ENCODE data around the gene ARL6IP4. TPM values are rescaled to one million over a fixed set of nuclear protein-coding genes. Genes with fewer than 3 reads are reported as not detected.

ARL6IP4 gene
- total RNA-seq, 1 donor from 2014 or later, result 160 TPM

DNA sequence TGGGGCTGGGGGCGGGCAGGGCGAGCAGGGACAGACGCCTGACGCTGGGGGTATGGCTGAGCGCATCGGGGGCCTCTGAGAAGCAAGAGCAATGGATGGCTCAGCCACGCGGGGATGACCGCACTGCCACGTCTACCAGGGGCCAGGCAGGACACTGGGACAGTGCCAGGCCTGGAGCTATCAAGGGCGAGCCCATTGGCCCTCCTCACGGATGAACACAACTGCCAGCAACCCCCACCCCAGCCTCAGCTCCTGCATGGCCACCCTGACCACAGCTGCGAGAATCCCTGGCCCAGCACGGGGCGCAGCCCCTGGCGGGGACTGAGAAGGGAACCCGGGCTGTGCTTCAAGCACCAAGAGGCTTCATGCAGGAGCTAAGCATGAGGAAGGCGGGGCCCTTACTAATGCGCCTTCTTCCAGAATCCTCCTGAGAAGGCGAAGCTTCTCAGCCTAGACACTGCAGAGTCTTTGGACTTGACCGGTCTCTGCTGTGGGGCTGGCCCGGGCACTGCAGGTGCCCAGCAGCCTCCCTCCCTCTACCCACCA, 9.5 kb downstream of the ARL6IP4 start:
- DNase-seq (ENCODE audit: low read depth in 2 of 2), result no peak

DNA sequence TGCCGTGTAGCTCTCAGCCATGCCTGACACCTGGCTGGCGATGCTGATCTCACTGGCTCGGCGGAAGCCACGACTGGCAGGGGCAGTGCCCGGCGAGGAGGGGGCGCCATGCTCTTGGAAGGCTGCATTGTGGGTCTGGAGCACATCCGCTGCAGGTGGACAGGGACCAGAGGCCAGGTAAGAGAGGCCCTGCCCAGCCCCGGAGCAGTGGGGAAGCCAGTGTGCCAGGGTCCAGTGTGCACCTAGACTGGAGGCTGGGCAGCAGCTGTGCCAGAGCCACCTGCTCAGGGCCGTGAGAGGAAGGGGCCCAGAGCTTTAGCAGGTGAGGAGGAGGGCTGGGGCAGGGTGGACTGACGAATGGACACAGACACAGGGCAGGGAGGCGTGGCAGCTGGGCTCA, 10.1 kb downstream of the ARL6IP4 start:
- no peak for DNase-seq (ENCODE audit: low read depth in 2 of 2)

DNA sequence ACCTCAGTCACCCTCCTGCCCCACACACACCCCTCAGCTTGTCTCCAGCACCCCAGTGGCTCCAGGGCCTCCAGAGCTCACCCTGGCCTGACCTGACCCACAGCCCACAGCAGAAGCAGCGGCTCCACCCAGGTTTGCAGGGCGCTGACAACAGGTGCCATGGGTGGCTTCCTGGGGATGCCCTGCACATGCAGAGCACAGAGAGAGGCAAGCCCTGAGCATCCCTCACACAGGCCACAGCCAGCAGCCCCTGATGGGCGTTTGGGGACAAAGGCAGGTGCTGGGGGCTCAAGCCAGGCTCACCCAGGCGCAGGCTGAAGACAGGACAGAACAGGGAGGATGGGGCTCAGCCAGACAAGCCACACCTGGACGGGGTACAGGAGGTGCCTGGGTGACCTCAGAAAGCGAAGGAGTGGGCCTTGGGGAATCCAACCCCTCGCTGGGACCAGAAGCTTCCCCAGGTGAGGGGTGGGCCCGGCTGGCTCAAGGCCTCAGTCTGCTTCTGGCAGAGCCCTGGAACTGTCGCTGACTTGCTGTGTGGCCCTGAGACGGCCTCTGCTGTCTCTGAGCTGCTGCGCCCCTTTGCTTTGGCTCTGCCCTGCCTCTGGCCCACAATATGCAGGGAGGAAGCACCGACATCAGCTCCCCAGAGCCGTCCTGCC, 10.6 kb downstream of the ARL6IP4 start:
- no peak for DNase-seq (ENCODE audit: low read depth in 2 of 2)

DNA sequence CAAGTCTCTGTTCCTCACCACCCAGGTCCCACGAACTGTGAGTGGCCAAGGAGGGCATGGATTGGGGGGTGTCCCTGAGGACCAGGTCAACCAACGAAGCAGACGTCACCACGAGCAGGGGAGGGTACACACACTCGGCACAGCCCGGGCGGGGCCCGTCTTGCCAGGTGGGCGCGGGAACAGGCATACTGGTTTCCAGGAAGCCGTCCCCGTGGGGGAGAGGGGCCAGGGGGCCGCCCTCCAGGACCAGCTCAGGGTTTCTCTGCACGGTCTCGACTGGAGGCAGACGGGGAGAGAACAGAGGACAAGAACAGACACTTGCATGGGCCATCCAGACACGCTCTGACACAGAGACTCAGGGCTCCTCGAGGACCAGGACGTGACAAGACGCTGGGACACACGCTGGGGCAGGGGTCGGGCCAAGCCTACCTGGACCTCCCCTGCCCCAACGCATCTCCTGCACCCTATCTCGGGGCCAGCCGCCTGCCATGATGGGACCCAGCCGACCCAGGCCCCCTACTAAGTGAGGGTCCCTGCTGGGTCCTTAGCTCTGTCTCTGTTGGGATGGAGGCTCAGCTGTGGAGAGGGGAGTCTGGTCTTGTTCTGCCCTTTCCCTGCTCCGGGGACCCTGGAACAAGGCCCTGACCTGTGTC, 11.3 kb downstream of the ARL6IP4 start:
- DNase-seq (ENCODE audit: low read depth in 2 of 2), result no peak

DNA sequence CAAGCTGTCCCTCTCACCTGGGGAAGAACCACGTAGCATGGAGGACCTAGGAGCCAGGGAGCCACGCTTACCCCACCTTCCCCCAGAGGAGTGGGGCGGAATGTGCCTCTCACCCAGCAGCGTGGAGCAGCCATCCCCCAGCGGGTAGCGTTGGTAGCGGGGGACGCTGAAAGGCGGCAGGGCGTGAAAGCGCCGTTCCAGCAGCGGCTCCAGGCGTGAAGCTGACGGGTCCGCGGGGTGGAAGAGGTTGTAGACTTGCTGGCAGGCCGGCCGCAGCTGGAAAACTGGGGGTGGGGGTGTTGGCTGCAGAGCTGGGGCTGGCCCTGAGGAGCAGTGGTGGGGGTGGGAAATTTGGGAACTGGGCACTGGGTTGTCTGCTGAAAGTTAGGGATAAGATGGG, 11.9 kb downstream of the ARL6IP4 start:
- no peak for DNase-seq (ENCODE audit: low read depth in 2 of 2)

DNA sequence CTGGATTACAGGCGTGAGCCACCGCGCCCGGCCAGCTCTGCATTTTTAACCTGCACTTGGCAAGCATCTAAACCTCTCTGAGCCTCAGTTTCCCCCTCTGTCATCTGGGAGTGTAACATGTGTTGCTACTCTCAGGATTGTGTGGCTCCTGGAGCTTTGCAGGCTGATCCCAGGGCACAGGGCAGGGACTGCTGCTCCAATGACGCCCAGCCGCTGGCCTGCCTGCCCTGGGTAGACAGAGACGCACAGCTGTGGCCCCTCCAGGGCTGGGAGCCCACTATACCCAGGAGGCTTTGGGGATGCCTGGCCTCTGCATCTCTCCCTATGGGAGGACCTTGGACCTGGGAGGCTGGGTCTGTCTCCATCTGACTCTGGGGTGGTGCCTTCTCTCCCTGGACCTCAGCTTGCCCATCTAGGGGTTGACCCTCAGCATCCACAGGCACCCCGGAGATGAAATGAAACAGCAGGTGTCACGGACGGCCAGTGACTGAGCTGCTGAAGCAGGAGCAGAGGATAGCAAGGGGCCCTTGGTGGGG, 13.7 kb downstream of the ARL6IP4 start:
- no peak for DNase-seq (ENCODE audit: low read depth in 2 of 2)

DNA sequence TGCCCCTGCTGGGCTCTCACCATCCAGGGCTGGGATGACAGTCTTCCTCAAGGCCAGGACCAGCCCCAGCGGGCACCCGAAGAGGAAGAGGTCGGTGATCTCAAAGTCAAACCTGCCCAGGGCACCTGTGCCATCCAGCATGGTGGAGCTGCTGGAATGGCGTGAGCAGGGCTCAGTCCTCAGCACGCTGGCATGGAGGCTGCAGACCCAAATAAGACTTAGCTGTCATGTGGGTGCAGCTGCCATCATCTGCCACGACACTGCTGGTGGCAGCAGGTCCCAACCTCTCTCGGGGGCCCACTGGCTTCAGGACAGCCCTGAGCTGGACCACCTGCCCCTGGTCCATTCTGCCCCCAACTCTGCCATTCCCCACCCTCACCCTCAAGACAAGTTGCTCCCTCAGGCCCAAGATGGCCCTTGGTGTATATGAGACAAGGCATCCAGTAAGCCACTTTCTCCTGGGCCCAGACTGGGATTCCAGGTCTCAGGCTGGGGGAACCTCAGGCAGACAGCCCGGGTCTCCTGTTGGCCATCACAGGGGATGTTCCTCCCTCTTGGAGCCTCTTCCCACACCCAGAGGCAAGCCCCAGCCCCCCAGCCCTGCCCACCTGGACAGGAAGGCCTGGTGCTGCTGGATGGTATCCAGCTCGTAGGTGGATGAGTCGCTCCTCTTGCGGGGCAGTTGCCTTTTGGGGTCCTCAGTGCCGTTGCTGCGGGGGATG, 14.5 kb downstream of the ARL6IP4 start:
- DNase-seq (ENCODE audit: low read depth in 2 of 2), result no peak

DNA sequence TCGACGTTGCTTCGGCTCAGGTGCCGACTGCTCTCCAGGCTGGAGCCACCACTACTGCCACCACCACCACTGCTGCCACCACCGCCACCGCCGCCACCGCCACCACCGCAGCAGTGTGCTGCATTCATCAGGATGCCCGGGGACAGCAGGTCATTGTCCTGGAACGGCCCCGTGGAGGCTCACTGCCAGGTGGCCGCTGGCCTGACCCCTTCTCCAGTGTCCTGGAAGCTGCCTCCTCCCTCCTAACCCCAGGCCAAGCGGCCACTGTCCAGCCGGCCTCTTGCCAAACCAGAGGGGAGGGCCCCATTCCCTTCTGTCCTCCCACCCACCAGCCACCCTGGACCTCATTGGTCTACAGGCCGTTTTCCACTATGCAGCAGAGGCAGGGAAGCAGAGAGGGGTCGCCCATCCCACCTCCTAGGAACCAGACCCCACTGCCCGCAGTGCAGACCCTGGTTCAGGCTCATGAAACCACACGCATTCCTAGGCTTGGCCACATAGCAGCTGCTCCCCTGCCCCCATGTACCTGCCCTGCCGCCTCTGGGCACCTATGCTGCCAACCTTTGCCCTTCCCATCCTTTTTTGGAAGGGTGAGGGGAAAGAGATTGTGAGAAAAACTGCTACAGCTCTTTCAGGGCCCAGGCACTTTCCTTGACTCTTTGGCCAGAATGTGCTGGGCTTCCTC, 15.2 kb downstream of the ARL6IP4 start:
- DNase-seq (ENCODE audit: low read depth in 2 of 2), result peak in 1 of 2 donors; percentile 46

DNA sequence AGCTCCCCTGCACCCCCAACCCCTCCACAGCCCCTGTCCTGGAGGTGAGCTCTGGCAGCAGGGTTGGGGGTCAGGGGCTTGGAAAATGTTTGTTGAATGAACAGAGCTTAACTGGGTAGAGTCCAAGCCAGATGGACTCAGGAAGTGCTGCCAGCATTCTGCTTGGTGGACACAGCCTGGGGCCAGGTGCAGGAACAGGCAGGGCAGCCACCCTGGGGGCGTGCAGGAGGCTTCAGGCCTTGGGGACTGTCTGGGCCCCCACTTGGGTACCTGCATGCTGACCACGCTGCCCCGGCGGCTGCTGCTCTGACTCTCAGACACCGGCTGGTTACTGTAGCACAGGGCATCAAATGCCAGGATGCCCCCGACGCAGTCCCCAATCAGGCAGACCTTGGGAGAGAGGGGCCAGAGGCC, 15.7 kb downstream of the ARL6IP4 start:
- peak in 1 of 2 donors; percentile 17 for DNase-seq (ENCODE audit: low read depth in 2 of 2)

DNA sequence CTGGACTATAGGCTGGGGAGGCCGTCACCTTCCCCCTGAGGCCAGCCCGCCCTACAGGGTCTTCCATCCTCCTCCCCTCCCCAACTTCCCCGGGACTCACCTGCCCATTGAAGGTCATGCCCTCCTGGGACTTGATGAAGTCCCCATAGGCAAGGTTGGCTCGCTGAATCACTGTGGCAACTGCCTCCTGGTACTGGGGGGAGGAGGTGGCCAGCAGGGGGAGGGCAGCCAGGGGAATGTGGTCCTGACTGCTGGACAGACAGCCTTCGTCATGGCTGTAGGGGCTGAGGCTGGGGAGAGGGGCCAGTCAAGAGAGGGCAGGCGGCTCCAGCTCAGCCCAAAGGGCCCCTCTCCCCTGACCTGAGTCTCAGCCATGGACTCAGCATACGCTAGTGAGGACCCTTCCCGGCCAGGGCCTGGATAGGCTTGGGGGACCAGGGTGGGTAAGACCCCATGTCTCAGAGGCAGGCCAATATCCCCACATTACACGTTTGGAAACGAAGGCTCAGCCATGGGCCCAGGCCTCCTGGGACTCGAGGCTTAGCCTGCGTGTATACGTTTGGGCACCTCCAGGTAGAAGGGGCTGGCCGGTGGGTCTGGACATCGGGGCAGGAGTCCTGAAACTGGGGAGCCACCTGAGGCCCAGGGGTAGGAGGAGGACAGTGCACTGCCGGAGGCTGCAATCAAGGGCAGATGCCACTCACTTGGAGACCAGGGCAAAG, 16.3 kb downstream of the ARL6IP4 start:
- DNase-seq (ENCODE audit: low read depth in 2 of 2), result no peak

DNA sequence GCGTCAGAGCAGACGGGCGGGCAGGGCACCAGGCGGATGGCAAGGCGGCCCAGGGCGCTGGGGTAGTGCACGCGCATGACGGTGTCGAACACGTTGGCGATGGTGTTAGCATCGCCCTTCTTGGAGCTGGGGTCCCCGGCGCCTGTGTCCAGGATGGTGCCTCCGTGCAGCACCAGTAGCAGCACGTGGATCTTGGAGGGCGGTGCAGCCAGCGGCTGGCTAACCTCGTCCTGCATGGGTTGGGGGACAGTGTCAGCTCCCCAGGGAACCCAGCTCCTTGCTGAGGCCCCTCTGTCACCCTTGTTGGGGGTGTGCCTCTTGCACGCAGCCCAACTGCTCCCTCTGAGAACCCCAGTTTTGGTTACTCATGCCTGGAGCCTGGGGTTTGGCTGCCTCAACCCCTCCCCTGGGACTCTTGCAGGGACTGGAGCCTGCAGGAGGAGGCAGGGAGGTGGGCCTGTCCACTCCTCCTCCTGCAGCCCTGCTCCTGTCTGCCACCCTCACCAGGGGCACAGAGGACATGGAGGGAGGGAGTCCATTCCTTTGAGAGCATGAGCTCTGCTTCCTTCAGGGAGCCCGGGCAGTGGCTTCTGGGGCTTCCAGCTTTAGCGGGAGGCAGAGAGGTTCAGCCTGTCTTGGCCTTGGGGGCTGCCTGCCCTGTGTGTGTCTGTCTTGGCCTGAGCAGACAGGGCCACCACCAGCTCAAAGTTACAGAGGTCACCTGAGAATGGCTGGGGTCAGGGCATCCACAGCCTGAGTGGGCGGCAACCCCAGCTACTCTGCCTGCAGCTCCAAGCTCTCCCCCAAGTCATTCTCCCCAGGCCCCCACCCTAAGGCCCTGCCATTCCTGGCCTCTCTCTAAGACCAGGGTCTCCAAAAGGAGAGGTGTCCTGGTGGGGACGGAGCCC, 17.1 kb downstream of the ARL6IP4 start:
- no peak for DNase-seq (ENCODE audit: low read depth in 2 of 2)

DNA sequence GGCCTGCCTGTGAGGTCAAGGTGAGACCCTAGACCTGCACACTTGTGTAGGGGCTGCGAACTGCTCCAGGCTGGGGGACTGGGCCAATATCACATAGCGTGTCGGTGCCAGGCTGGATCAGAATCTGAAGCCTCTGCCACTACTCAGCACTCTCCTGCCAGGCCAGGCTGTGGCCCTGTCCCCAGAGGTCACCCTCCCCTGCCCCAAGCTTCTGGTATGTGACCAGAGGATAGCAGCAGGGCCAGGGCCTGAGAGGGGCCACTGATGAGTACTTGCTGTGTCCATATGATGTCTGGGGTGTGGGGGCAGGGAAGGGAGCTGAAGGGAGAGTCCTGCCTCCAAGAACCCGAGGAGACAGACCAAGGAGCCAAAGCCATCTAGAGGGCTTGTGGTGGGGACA, 17.8 kb downstream of the ARL6IP4 start:
- no peak for DNase-seq (ENCODE audit: low read depth in 2 of 2)

DNA sequence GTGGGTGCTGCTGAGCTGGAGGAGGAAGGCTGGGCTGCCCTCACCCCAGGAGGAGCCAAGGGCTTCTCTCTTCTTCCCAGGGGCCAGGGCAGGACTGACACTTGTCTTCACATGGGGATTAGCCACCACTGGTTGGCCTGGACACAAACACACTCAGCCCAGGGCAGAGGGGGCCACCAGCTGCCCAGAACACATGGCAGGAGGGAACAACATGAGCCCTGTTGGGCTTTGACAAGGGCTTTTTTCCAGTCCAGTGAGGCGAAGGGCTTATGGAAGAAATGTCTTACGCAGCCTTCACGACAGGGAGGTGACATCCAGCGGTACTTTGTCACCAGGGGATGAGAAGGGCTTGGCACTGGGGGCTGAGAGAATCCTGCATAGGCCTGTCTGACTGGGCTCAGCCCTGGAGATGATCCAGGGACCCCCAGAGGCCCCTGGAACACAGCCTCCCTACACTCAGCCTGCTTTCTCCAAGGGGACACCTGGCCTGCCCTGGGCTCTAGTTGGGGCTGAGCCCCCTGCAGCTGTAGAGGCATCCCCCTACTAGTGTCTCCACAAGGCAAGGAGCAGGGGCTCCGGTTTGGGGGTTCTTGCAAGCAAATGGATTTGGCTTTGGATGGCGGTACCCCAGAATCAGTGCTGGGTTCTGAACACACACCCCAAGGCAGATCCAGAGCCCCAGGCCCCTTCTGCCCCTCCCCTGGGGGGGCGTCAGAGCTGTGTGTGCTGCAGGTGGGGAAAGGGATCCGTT, 18.9 kb downstream of the ARL6IP4 start:
- DNase-seq (ENCODE audit: low read depth in 2 of 2), result no peak

DNA sequence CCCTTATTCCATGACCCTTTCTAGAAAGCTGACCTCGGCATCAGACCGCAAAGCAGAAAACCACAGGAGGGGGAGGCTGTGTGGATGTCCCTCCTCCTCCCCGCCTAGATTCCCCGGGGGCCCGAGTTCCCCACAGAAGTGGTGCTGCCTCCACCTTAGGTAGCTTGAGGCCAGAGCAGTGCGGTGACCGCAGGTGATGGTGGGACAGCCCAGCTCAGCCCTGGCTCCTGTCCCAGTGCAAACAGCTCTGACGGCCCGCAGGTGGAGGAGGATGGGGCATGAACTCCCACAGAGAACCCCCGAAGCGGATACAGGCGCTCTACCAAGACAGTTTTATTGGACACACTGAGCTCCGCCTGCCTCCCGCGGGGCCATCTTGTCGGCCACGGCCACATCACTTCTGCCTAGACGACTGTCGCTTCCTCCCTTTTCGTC, 19.5 kb downstream of the ARL6IP4 start:
- DNase-seq (ENCODE audit: low read depth in 2 of 2), result no peak

DNA sequence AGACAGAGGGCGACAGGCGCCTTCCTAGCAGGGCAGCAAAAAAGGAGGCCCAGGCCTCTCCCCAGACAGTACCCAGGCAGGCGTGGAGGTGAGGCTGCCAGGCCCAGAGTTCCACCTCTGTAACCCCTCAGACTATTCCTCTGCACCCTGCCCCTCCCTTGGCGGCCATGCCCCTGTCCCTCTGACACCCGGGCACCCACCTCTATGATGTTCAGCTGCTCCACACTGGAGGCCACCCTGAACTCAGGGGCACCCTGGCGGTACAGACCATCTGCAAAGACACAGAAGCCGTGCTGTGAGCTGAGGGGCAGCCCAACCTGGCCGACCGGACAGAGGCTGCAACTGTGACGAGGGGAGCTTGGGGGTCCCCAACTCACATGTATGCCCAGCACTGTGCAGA, 20.1 kb downstream of the ARL6IP4 start:
- DNase-seq (ENCODE audit: low read depth in 2 of 2), result no peak

DNA sequence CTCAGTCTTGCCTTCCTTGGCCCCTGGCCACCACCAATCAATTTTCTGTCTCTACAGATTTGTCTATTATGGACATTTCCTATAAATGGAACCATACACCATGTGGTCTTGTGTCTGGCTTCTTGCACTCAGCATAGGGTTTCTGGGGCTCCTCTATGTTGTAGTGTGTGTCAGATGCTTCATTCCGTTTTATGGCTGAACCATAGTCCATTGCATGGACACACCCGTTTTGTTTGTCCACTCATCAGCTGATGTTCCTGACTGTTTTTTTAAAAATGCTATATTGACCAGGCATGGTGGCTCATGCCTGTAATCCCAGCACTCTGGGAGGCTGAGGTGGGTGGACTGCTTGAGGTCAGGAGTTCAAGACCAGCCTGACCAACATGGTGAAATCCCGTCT, 21.0 kb downstream of the ARL6IP4 start:
- DNase-seq (ENCODE audit: low read depth in 2 of 2), result no peak

DNA sequence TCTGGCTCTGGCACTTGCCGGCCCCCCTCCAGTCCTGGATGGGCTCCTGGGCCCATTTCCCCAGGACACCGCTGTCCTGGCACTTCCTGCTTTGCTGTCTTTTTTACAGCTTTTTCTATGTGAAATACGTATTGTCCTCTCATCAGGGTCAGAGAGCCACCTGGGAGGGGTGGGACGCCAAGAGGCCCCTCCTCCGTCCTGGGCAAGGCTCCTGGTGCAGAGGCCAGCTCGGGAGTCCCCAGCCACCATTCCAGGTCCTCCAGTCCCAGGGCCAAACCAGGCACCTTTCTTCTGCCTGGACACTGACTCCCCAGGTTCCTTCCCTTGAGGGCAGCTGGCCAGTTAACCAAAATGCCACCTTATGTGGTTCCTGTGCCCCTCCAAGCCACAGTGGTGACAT, 22.8 kb downstream of the ARL6IP4 start:
- peak in 1 of 2 donors; percentile 12 for DNase-seq (ENCODE audit: low read depth in 2 of 2)

DNA sequence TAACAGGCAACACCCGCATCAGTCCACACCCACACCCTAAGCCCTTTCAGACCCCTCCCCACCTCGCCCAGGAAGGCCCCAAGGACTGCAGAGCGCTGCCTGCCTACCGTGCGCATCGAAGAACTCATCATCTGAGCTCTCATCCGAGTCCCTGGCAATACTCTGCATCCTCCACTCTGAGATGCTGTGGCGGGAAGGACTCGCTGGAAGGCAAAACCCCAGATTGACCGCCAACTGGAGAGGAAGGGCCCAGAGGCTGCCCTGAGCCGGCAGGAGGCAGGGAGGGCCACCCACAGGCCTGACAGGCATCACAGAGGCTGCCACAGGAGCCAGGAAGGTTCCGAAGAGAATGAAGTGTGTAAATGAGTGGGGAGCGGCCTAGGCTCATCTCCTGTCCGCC, 23.8 kb downstream of the ARL6IP4 start:
- DNase-seq (ENCODE audit: low read depth in 2 of 2), result no peak

DNA sequence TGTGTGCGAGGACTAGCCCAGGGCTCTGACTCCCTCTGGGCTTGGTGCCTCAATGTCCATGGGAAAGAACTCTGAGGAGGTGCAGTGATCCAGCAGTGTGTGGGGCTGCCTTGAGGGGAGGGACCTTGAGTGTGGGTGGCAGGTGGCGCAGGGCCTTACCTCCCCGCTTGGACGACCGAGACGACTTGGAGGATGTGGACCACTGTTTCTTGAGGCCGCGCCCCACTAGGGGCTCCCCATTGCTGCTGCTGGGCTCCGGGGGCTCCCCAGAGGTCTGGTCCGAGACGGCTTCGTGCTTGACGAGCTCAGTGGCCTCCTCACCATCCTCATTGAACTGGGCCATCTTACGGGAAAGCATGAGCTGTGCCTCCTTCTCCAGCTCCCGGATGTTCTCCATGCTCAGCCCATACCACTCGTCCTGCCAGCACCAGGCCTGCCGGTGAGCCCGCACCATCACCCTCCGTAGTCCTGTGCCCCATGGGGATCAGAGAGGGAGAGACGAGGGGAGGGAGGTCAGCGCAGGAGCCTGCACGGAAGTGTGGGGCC, 24.7 kb downstream of the ARL6IP4 start:
- DNase-seq (ENCODE audit: low read depth in 2 of 2), result no peak
